Measurements from ENCODE around the gene CCDC170. TPM values are rescaled to one million over a fixed set of nuclear protein-coding genes. Genes with fewer than 3 reads are reported as not detected.

Gene CCDC170
- total and polyA plus RNA-seq, 2 of the 8 experiments (the other 6 are each of a cell fraction or from before 2014, with no cell fraction given): 0.06 to 0.09 TPM

DNA sequence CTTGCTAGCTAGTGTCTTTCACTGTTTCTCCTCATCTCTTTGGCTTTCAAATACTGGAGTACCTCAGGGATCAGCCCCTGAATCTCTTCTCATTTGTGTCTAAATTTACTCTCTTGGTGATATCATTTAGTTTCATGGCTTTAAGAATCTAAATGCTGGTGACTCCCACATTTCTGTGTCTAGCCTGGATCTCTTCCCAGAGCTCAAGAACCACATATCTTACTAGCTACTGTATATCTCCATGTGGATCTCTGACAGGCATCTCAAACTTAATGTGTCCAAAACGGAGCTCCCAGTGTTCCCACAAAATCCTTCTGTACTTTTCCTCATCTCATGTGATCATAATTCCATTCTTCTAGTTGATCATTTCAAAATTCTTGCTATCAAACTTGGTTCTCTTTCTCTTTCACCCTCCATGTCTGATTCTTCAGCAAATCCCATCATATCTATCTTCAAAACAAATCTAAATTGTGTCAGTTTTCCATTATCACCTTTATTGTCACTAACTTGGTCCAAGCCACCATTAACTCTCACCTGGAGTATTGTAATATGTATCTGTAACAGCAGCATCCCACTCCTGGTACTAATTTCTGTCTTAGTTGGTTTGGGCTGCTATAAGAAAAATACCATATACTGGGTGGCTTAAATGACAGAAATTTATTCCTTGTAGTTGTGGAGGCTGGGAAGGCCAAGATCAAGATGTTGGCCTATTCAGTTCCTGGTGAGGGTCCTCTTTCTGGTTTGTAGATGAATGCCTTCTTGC is 45.9 kb downstream of the CCDC170 start:
- H4K20me1 ChIP-seq (replicated peaks in 1 of 2; ENCODE audit: control insufficient read depth in 1 of 2, insufficient read depth in 2 of 2, low read length in 2 of 2): no peaks in the 10 kb centered on the region
- no peak overlapping the region for H3K4ac ChIP-seq (replicated peaks; ENCODE audit: insufficient read length, low read depth, low read length)
- H2BK15ac ChIP-seq (ENCODE audit: low read length): no peak overlapping the region
- no peak overlapping the region for H3K27ac ChIP-seq (ENCODE audit: low read depth, low read length)
- FAIRE-seq (no peak), DNase-seq (ENCODE audit: low read depth in 1 of 2, low spot score in 2 of 2) (no peak)
- no peak overlapping the region for H3K4me2 ChIP-seq (ENCODE audit: insufficient read depth in 1 of 2, low read depth in 2 of 2, low read length in 2 of 2)
- no peak overlapping the region for H2BK5ac ChIP-seq (ENCODE audit: low read depth, low read length)
- H3K79me2 ChIP-seq (ENCODE audit: control insufficient read depth in 1 of 2, insufficient read depth in 2 of 2, low read length in 2 of 2): no peaks in the 10 kb centered on the region
- H4K91ac ChIP-seq (replicated peaks; ENCODE audit: insufficient read length, low read length): no peak overlapping the region
- no peak overlapping the region for H3K18ac ChIP-seq (ENCODE audit: extremely low read depth, low read length)
- H2BK120ac ChIP-seq (replicated peaks; ENCODE audit: low read depth, low read length): no peak overlapping the region
- H3K9me3 ChIP-seq (ENCODE audit: insufficient read depth in 2 of 2, low read depth in 1 of 2, low read length in 1 of 2): peaks cover 11 to 14% of the 10 kb centered on the region in 2 experiments; a peak in 3 of 4 replicates
- no peaks in the 10 kb centered on the region for H3K4me1 ChIP-seq (replicated peaks in 1 of 4; ENCODE audit: control insufficient read depth in 3 of 4, insufficient read depth in 4 of 4, low read length in 3 of 4)
- no peaks in the 10 kb centered on the region for H3K36me3 ChIP-seq (ENCODE audit: control insufficient read depth in 2 of 4, insufficient read depth in 4 of 4, low read length in 3 of 4)
- no peak overlapping the region for H4K8ac ChIP-seq (ENCODE audit: extremely low read depth, insufficient read depth, low read length)
- H3K4me3 ChIP-seq (ENCODE audit: extremely low read depth in 1 of 4, insufficient read depth in 2 of 4, low read depth in 3 of 4, low read length in 4 of 4): no peak overlapping the region
- H3K23me2 ChIP-seq (ENCODE audit: low read depth, low read length): no peaks in the 10 kb centered on the region
- 58% methylated on average over 1 of the region's 1 CpG; no CpG with 5 or more reads in 1 of the 2 experiments for WGBS, 2 experiments (ENCODE audit: extremely low coverage in 1 of 2, insufficient coverage in 1 of 2, insufficient read length in 1 of 2, insufficient replicate concordance in 2 of 2, low coverage in 1 of 2, low lambda C conversion rate in 2 of 2, missing lambda C conversion rate in 1 of 2)
- H3K23ac ChIP-seq (ENCODE audit: insufficient read length): no peak overlapping the region
- H3K14ac ChIP-seq (ENCODE audit: insufficient read length): no peak overlapping the region
- no peak overlapping the region for H2AK5ac ChIP-seq (ENCODE audit: low read depth, low read length)
- H2AFZ ChIP-seq (ENCODE audit: low read length): no peak overlapping the region
- no peaks in the 10 kb centered on the region for H3K79me1 ChIP-seq (ENCODE audit: low read depth, low read length)
- ChIA-PET POLR2A (ENCODE audit: partially characterized antibody) (no interaction called here), CTCF (ENCODE audit: partially characterized antibody) (interaction anchor here (0.6 kb wide), 1 partner anchor 771 kb away, joined by 3 read pairs; no protein-coding TSS in a partner anchor)
- no peak overlapping the region for H3K56ac ChIP-seq (replicated peaks; ENCODE audit: insufficient read length, low read depth, low read length)
- no peak overlapping the region for H2BK20ac ChIP-seq (ENCODE audit: low read length)
- TF ChIP-seq MAFK (IDR thresholded peaks at IDR 0.05; ENCODE audit: low read depth, low read length): no peak
- TF ChIP-seq NRF1 (IDR thresholded peaks at IDR 0.05; ENCODE audit: low read depth, low read length): no peak
- TF ChIP-seq, protein P1, sequence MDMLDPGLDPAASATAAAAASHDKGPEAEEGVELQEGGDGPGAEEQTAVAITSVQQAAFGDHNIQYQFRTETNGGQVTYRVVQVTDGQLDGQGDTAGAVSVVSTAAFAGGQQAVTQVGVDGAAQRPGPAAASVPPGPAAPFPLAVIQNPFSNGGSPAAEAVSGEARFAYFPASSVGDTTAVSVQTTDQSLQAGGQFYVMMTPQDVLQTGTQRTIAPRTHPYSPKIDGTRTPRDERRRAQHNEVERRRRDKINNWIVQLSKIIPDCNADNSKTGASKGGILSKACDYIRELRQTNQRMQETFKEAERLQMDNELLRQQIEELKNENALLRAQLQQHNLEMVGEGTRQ (IDR thresholded peaks at IDR 0.05; ENCODE audit: low read length): no peak
- no peak for TF ChIP-seq TAF1 (IDR thresholded peaks at IDR 0.05; ENCODE audit: low read depth, low read length)
- no peak for TF ChIP-seq RXRA (IDR thresholded peaks at IDR 0.05; ENCODE audit: insufficient read depth, low read depth, low read length)
- TF ChIP-seq POLR2AphosphoS5 (IDR thresholded peaks at IDR 0.05; ENCODE audit: low read depth, low read length): no peak
- TF ChIP-seq SIX5 (IDR thresholded peaks at IDR 0.05; ENCODE audit: low read depth, low read length): no peak
- TF ChIP-seq GTF2F1 (IDR thresholded peaks at IDR 0.05; ENCODE audit: borderline replicate concordance, low read depth, low read length): no peak
- no peak for TF ChIP-seq FOSL1 (IDR thresholded peaks at IDR 0.05; ENCODE audit: insufficient read depth, low read depth, low read length)
- no peak for TF ChIP-seq SP2 (IDR thresholded peaks at IDR 0.05; ENCODE audit: low read length)
- no peak overlapping the region for H2BK12ac ChIP-seq (ENCODE audit: low read depth, low read length)
- no peaks in the 10 kb centered on the region for H3K27me3 ChIP-seq (replicated peaks in 1 of 4; ENCODE audit: control insufficient read depth in 3 of 4, extremely low read depth in 1 of 4, insufficient read depth in 3 of 4, low read length in 3 of 4)
- H4K5ac ChIP-seq (ENCODE audit: insufficient read length, low read depth, low read length): no peak overlapping the region
- no peak overlapping the region for H3K9ac ChIP-seq (replicated peaks in 1 of 4; ENCODE audit: extremely low read depth in 1 of 4, low read depth in 3 of 4, low read length in 3 of 4)
